SK-N-SH (cell line): ENCODE results near the gene STK39. TPM values are rescaled to one million over a fixed set of nuclear protein-coding genes. Genes with fewer than 3 reads are reported as not detected.

Source experiments
- CTCF ChIA-PET: fragments of 300-600, 350-600 bp; formaldehyde crosslinking; extraction: SDS; loops from one replicate; lab custom pipeline; 2021; lab: Yijun Ruan, JAX
- POLR2A ChIA-PET: fragments of 350-600 bp; sonication (Branson Sonifier 250); formaldehyde crosslinking; extraction: SDS; loops from one replicate; lab custom pipeline; 2020; ENCODE audit warnings: antibody characterized with exemption, inconsistent platforms; lab: Yijun Ruan, JAX
- DNase-seq: peaks from one replicate; pipeline ENCODE4 v3.0.0; 2012
- H2AFZ ChIP-seq: fragments of 200-600 bp; sonication (generic); 2 replicates; pipeline ENCODE4 v1.8.1; 2016; ENCODE audit warnings: antibody characterized with exemption, mild to moderate bottlenecking, low read depth
- H3F3A ChIP-seq: fragments of 200-600 bp; sonication (generic); replicated peaks from 2 replicates; pipeline ENCODE3; 2016; ENCODE audit warnings: antibody characterized with exemption, mild to moderate bottlenecking; ENCODE audit not compliant: insufficient read depth
- H3K27ac ChIP-seq, 2 experiments: fragments of 200-500 bp in 1 of 2; fragments of 200-600 bp in 1 of 2; sonication (Bioruptor generic) in 1 of 2; sonication (generic), shearing (Covaris generic) in 1 of 2; 2 replicates each; pipeline versions ENCODE4 v1.5.1 to v1.6.1; 2014 to 2016; ENCODE audit warnings: low read depth in 2 of 2, inconsistent platforms in 1 of 2, low read length in 1 of 2, mild to moderate bottlenecking in 1 of 2, mixed read lengths in 1 of 2
- H3K27me3 ChIP-seq: fragments of 200-600 bp; sonication (generic), shearing (Covaris generic); 2 replicates; pipeline ENCODE4 v1.6.1; 2016; ENCODE audit warnings: mixed run types; ENCODE audit not compliant: insufficient read depth
- H3K36me3 ChIP-seq, 2 experiments: fragments of 200-500 bp in 1 of 2; fragments of 200-600 bp in 1 of 2; sonication (Bioruptor generic) in 1 of 2; sonication (generic) in 1 of 2; replicated peaks in 1 of 2; 2 replicates each; pipeline versions ENCODE3 to v1.5.1; 2014 to 2016; ENCODE audit warnings: low read length in 1 of 2, mild to moderate bottlenecking in 1 of 2; ENCODE audit not compliant: insufficient read depth in 2 of 2, control insufficient read depth in 1 of 2
- H3K4me1 ChIP-seq, 2 experiments: fragments of 200-500 bp in 1 of 2; fragments of 200-600 bp in 1 of 2; sonication (Bioruptor generic) in 1 of 2; sonication (generic), shearing (Covaris generic) in 1 of 2; 2 replicates each; pipeline versions ENCODE4 v1.5.1 to v1.6.1; 2014 to 2016; ENCODE audit warnings: low read depth in 1 of 2, low read length in 1 of 2, mixed run types in 1 of 2; ENCODE audit not compliant: insufficient read depth in 2 of 2, control insufficient read depth in 1 of 2
- H3K4me2 ChIP-seq: fragments of 200-600 bp; sonication (generic), shearing (Covaris generic); 2 replicates; pipeline ENCODE4 v1.6.1; 2017; ENCODE audit warnings: mixed run types
- H3K4me3 ChIP-seq, 2 experiments: fragments of 200-500 bp in 1 of 2; fragments of 200-600 bp in 1 of 2; sonication (Bioruptor generic) in 1 of 2; sonication (generic), shearing (Covaris generic) in 1 of 2; 2 replicates each; pipeline versions ENCODE4 v1.5.1 to v1.8.1; 2014 to 2016; ENCODE audit warnings: low read depth in 2 of 2, inconsistent platforms in 1 of 2, low read length in 1 of 2, mild to moderate bottlenecking in 1 of 2, mixed read lengths in 1 of 2, moderate library complexity in 1 of 2
- H3K79me2 ChIP-seq: fragments of 200-600 bp; sonication (generic); 2 replicates; pipeline ENCODE4 v1.8.1; 2017; ENCODE audit warnings: mild to moderate bottlenecking; ENCODE audit not compliant: insufficient read depth
- H3K9ac ChIP-seq: fragments of 200-600 bp; sonication (generic); 2 replicates; pipeline ENCODE4 v1.6.1; 2017; ENCODE audit warnings: mixed run types
- H3K9me2 ChIP-seq: fragments of 200-600 bp; sonication (generic); 2 replicates; pipeline ENCODE4 v1.6.1; 2017; ENCODE audit warnings: mixed run types
- H3K9me3 ChIP-seq: fragments of 200-600 bp; sonication (generic); 2 replicates; pipeline ENCODE4 v1.6.1; 2017; ENCODE audit warnings: mixed run types, mild to moderate bottlenecking, moderate library complexity
- H4K20me1 ChIP-seq: fragments of 200-600 bp; sonication (generic); 2 replicates; pipeline ENCODE4 v1.6.1; 2017; ENCODE audit warnings: mild to moderate bottlenecking, mixed run types; ENCODE audit not compliant: insufficient read depth
- CHD2 ChIP-seq: fragments of 150-350 bp; IDR thresholded peaks from 2 replicates; pipeline ENCODE4 v1.6.1; 2018; ENCODE audit warnings: low read length; ENCODE audit not compliant: partially characterized antibody
- EP300 ChIP-seq, 2 experiments: IDR thresholded peaks; 2 replicates each; pipeline versions ENCODE4 v1.4.0 to v1.6.1; 2012; ENCODE audit warnings: borderline replicate concordance in 1 of 2, low read depth in 1 of 2, low read length in 1 of 2
- EZH2phosphoT487 ChIP-seq: fragments of 200-600 bp; sonication (generic); IDR thresholded peaks from 2 replicates; pipeline ENCODE4 v1.6.1; 2017; ENCODE audit warnings: low read depth, mixed run types, mild to moderate bottlenecking, antibody characterized with exemption, moderate library complexity, borderline replicate concordance
- GABPA ChIP-seq: IDR thresholded peaks from 2 replicates; pipeline ENCODE4 v1.4.0; 2012; ENCODE audit warnings: low read depth, mild to moderate bottlenecking
- GATA2 ChIP-seq: sonication (generic); formaldehyde crosslinking; IDR thresholded peaks from 2 replicates; pipeline ENCODE4 v1.5.0; 2020; ENCODE audit warnings: mild to moderate bottlenecking, missing genetic modification reagents
- JUND ChIP-seq: IDR thresholded peaks from 2 replicates; pipeline ENCODE4 v1.4.0; 2012
- RAD21 ChIP-seq: IDR thresholded peaks from 2 replicates; pipeline ENCODE4 v1.6.1; 2012; ENCODE audit warnings: mild to moderate bottlenecking, low read length
- RCOR1 ChIP-seq: fragments of 150-350 bp; IDR thresholded peaks from 2 replicates; pipeline ENCODE4 v1.6.1; 2017; ENCODE audit warnings: antibody characterized with exemption, low read length
- SIN3A ChIP-seq: IDR thresholded peaks from 2 replicates; pipeline ENCODE4 v1.6.1; 2012; ENCODE audit warnings: low read depth, mild to moderate bottlenecking, low read length, moderate library complexity, borderline replicate concordance
- TCF12 ChIP-seq: IDR thresholded peaks from 2 replicates; pipeline ENCODE4 v1.4.0; 2012
- TEAD4 ChIP-seq: IDR thresholded peaks from 2 replicates; pipeline ENCODE4 v1.4.0; 2012; ENCODE audit warnings: mild to moderate bottlenecking, borderline replicate concordance; ENCODE audit not compliant: insufficient read depth
- YY1 ChIP-seq: IDR thresholded peaks from 2 replicates; pipeline ENCODE4 v1.4.0; 2012; ENCODE audit warnings: low read depth, mild to moderate bottlenecking
- WGBS: methylation state at CpG from one replicate; pipeline ENCODE4 v1.1.6; 2017; ENCODE audit warnings: low lambda C conversion rate; 5-methylcytosine and 5-hydroxymethylcytosine counted together
- polyA plus RNA-seq, 3 experiments: library from polyadenylated mRNA; depleted of rRNA; stranded (reverse); fragments of >200 nt; gene quantifications; 2 replicates each; pipeline ENCODE4 v1.2.3, GENCODE V29; 2012
- TF ChIP-seq, protein P1 (sequence below): IDR thresholded peaks from 2 replicates; pipeline ENCODE4 v1.4.0; 2012; ENCODE audit warnings: low read depth, borderline replicate concordance
- TF ChIP-seq, protein P2 (sequence below): fragments of 150-350 bp; IDR thresholded peaks from 2 replicates; pipeline ENCODE4 v1.6.1; 2017; ENCODE audit warnings: antibody characterized with exemption, low read length, low read depth, borderline replicate concordance
- TF ChIP-seq, protein P3 (sequence below): IDR thresholded peaks from 2 replicates; pipeline ENCODE4 v1.4.0; 2012; ENCODE audit warnings: low read depth
- TF ChIP-seq, protein P4 (sequence below): IDR thresholded peaks from 2 replicates; pipeline ENCODE4 v1.6.1; 2012; ENCODE audit warnings: mild to moderate bottlenecking, low read depth, low read length, moderate library complexity
- TF ChIP-seq, protein P5 (sequence below): fragments of 200-600 bp; sonication (generic); IDR thresholded peaks from 2 replicates; pipeline ENCODE4 v1.6.1; 2017; ENCODE audit warnings: antibody characterized with exemption, mild to moderate bottlenecking, moderate library complexity

The STK39 gene
- polyA plus RNA-seq, 1 of the 3 experiments (the other 2 are of a cell fraction): 9.6 TPM

DNA sequence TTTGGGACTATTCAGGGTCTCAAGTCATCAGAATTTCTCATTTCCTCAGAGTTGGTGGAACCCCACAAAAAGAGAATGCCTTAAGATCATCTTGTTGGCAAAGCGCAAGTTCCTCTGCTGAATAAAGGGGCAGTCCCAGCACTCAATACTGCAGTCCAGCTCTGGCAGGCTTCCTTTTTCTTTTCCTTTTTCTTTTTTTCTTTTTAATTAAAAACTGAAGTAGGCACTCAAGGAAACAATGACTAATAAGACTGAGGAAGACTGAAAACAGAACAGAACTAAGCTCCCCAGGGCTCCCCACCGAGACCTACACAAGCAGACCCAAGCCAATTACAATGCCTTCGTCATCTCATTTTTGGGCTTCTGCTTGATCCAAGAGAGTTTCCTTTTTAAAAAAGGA is 82.0 kb downstream of the STK39 start:
- Histone ChIP-seq H3K4me2 (peak overlapping the region; percentile 45; the same call in 1 of the 2 replicates), H3K27me3 (no peaks in the 10 kb centered on the region), H3K4me3 (no peak overlapping the region; a peak in 1 of 4 replicates), H3K9me3 (no peaks in the 10 kb centered on the region)
- TF ChIP-seq EZH2phosphoT487: no peak
- TF ChIP-seq GATA2 (CRISPR knock-in tag): no peak
- no peak for TF ChIP-seq JUND
- peak; percentile 30 for TF ChIP-seq TCF12
- TF ChIP-seq, all 33 proteins: peak for 1
- POLR2A ChIA-PET: no interaction called here
- Histone ChIP-seq H4K20me1 (peaks cover 7% of the 10 kb centered on the region; the same call in 1 of the 2 replicates), H3K9me2 (no peaks in the 10 kb centered on the region), H2AFZ (no peak overlapping the region), H3K4me1 (peaks cover 3 to 38% of the 10 kb centered on the region in 2 experiments), H3F3A (peaks cover 19% of the 10 kb centered on the region), H3K36me3 (peaks cover 14 to 33% of the 10 kb centered on the region in 2 experiments), H3K9ac (no peak overlapping the region), H3K27ac (peak overlapping the region; percentile 30 to 69), H3K79me2 (peaks cover 32% of the 10 kb centered on the region; the same call in 1 of the 2 replicates)
- CTCF ChIA-PET: interaction anchor here (1.8 kb wide), 1 partner anchor 16 kb away, joined by 4 read pairs; no protein-coding TSS in a partner anchor
- no peak for DNase-seq
- 51% methylated on average over 3 of the region's 3 CpGs for WGBS

DNA sequence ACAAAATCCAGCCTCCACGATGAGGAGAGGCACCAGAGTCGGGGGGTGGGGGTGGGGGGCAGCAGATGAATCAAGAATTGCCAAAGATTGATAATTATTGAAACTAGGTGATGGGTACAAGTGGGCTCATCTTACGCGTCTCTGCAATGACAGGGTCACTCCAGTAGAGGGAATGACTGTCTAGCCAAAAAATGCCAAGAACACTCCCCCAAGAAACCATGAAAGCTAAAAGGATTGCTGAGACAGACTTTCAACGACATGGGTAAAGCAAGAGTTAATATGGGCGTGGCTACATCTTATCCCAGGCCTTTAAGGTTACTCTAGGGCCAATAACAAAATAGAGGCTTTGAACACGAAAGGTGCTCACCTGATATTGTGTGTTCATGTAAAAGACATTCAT is 86.5 kb downstream of the STK39 start:
- H3K27ac ChIP-seq: no peak overlapping the region
- no peak for DNase-seq
- POLR2A ChIA-PET: no interaction called here
- H3K9ac ChIP-seq: no peak overlapping the region
- 84% methylated on average over 7 of the region's 7 CpGs for WGBS
- TF ChIP-seq SIN3A: no peak
- TF ChIP-seq, protein P1, sequence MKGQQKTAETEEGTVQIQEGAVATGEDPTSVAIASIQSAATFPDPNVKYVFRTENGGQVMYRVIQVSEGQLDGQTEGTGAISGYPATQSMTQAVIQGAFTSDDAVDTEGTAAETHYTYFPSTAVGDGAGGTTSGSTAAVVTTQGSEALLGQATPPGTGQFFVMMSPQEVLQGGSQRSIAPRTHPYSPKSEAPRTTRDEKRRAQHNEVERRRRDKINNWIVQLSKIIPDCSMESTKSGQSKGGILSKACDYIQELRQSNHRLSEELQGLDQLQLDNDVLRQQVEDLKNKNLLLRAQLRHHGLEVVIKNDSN: no peak
- TF ChIP-seq, protein P2, sequence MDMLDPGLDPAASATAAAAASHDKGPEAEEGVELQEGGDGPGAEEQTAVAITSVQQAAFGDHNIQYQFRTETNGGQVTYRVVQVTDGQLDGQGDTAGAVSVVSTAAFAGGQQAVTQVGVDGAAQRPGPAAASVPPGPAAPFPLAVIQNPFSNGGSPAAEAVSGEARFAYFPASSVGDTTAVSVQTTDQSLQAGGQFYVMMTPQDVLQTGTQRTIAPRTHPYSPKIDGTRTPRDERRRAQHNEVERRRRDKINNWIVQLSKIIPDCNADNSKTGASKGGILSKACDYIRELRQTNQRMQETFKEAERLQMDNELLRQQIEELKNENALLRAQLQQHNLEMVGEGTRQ: no peak
- TF ChIP-seq, protein P3, sequence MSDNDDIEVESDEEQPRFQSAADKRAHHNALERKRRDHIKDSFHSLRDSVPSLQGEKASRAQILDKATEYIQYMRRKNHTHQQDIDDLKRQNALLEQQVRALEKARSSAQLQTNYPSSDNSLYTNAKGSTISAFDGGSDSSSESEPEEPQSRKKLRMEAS: no peak
- no peak for TF ChIP-seq GABPA
- TF ChIP-seq TEAD4: no peak
- TF ChIP-seq, protein P4, sequence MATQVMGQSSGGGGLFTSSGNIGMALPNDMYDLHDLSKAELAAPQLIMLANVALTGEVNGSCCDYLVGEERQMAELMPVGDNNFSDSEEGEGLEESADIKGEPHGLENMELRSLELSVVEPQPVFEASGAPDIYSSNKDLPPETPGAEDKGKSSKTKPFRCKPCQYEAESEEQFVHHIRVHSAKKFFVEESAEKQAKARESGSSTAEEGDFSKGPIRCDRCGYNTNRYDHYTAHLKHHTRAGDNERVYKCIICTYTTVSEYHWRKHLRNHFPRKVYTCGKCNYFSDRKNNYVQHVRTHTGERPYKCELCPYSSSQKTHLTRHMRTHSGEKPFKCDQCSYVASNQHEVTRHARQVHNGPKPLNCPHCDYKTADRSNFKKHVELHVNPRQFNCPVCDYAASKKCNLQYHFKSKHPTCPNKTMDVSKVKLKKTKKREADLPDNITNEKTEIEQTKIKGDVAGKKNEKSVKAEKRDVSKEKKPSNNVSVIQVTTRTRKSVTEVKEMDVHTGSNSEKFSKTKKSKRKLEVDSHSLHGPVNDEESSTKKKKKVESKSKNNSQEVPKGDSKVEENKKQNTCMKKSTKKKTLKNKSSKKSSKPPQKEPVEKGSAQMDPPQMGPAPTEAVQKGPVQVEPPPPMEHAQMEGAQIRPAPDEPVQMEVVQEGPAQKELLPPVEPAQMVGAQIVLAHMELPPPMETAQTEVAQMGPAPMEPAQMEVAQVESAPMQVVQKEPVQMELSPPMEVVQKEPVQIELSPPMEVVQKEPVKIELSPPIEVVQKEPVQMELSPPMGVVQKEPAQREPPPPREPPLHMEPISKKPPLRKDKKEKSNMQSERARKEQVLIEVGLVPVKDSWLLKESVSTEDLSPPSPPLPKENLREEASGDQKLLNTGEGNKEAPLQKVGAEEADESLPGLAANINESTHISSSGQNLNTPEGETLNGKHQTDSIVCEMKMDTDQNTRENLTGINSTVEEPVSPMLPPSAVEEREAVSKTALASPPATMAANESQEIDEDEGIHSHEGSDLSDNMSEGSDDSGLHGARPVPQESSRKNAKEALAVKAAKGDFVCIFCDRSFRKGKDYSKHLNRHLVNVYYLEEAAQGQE: no peak
- no peak for TF ChIP-seq RCOR1
- TF ChIP-seq, protein P5, sequence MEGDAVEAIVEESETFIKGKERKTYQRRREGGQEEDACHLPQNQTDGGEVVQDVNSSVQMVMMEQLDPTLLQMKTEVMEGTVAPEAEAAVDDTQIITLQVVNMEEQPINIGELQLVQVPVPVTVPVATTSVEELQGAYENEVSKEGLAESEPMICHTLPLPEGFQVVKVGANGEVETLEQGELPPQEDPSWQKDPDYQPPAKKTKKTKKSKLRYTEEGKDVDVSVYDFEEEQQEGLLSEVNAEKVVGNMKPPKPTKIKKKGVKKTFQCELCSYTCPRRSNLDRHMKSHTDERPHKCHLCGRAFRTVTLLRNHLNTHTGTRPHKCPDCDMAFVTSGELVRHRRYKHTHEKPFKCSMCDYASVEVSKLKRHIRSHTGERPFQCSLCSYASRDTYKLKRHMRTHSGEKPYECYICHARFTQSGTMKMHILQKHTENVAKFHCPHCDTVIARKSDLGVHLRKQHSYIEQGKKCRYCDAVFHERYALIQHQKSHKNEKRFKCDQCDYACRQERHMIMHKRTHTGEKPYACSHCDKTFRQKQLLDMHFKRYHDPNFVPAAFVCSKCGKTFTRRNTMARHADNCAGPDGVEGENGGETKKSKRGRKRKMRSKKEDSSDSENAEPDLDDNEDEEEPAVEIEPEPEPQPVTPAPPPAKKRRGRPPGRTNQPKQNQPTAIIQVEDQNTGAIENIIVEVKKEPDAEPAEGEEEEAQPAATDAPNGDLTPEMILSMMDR: peak; percentile 41; the same call in 1 of the 2 replicates
- TF ChIP-seq RAD21: peak; percentile 50
- no peak for TF ChIP-seq CHD2
- no peak for TF ChIP-seq EP300 (IDR thresholded peaks at IDR 0.05; ENCODE audit: borderline replicate concordance in 1 of 2, low read depth in 1 of 2, low read length in 1 of 2)
- no peak for TF ChIP-seq YY1
- no peak overlapping the region for H3K4me3 ChIP-seq
- H3K9me2 ChIP-seq: no peaks in the 10 kb centered on the region
- no peak overlapping the region for H3K4me2 ChIP-seq
- H3K36me3 ChIP-seq: peaks cover 15 to 27% of the 10 kb centered on the region in 2 experiments
- no peak overlapping the region for H2AFZ ChIP-seq
- H3F3A ChIP-seq: peaks cover 4% of the 10 kb centered on the region
- H3K27me3 ChIP-seq: no peaks in the 10 kb centered on the region
- peaks cover 18 to 33% of the 10 kb centered on the region in 2 experiments for H3K4me1 ChIP-seq
- H4K20me1 ChIP-seq: peaks cover 2% of the 10 kb centered on the region; the same call in 1 of the 2 replicates
- CTCF ChIA-PET: interaction anchor here (0.8 to 2.4 kb wide), 4 partner anchors 14 to 760 kb away, joined by 3 to 7 read pairs (median 4); no protein-coding TSS in a partner anchor
- H3K79me2 ChIP-seq: peaks cover 6% of the 10 kb centered on the region; the same call in 1 of the 2 replicates
- no peaks in the 10 kb centered on the region for H3K9me3 ChIP-seq
